Calu3 (cell line): Measurements from ENCODE around the gene MAP1LC3B. TPM values are rescaled to one million over a fixed set of nuclear protein-coding genes. Genes with fewer than 3 reads are reported as not detected.

Experiments used
- BruUV-seq: library from RNA; stranded (reverse); fragments of 400-500 nt; replicated peaks from 2 replicates; lab custom pipeline; 2021; lab: Mats Ljungman, UMichigan
- CTCF ChIA-PET: fragments of 300-600 bp; sonication (Branson Sonifier 250); formaldehyde crosslinking; loops from one replicate; lab custom pipeline; 2022; ENCODE audit warnings: antibody characterized with exemption; lab: Charles Lee
- DNase-seq: peaks from one replicate; pipeline ENCODE4 v3.0.0; 2022
- H3K27ac Mint-ChIP-seq: one replicate; pipeline ENCODE4 v1.8.0; 2022; ENCODE audit warnings: mixed read lengths; ENCODE audit not compliant: unreplicated experiment
- H3K27me3 Mint-ChIP-seq: one replicate; pipeline ENCODE4 v1.8.0; 2022; ENCODE audit warnings: mixed read lengths; ENCODE audit not compliant: unreplicated experiment
- H3K36me3 Mint-ChIP-seq: one replicate; pipeline ENCODE4 v1.8.0; 2022; ENCODE audit warnings: mild to moderate bottlenecking, moderate library complexity, mixed read lengths; ENCODE audit not compliant: insufficient read depth, unreplicated experiment
- H3K4me1 Mint-ChIP-seq: one replicate; pipeline ENCODE4 v1.8.0; 2022; ENCODE audit warnings: mild to moderate bottlenecking, low read depth, mixed read lengths; ENCODE audit not compliant: unreplicated experiment
- H3K4me3 Mint-ChIP-seq: one replicate; pipeline ENCODE4 v1.8.0; 2022; ENCODE audit warnings: mild to moderate bottlenecking, low read depth, moderate library complexity, mixed read lengths; ENCODE audit not compliant: unreplicated experiment
- H3K9me3 Mint-ChIP-seq: one replicate; pipeline ENCODE4 v1.8.0; 2022; ENCODE audit warnings: low read depth, mixed read lengths; ENCODE audit not compliant: unreplicated experiment
- intact Hi-C: fragments of 100-400 bp; cut with micrococcal nuclease; formaldehyde crosslinking; loops from one replicate; pipeline ENCODE4 v1.10.0; 2022; ENCODE audit not compliant: unreplicated experiment
- total RNA-seq: library from RNA; stranded (reverse); gene quantifications from 2 replicates; pipeline ENCODE4 v1.2.3, GENCODE V29; 2022
- TF ChIP-seq, protein P1 (sequence below): fragments of 200-600 bp; IDR thresholded peaks from one replicate; pipeline ENCODE4 v1.8.0; 2022; ENCODE audit warnings: antibody characterized with exemption; ENCODE audit not compliant: unreplicated experiment

Gene MAP1LC3B
- total RNA-seq, 1 experiment from 2014 or later, result 71.5 TPM

DNA sequence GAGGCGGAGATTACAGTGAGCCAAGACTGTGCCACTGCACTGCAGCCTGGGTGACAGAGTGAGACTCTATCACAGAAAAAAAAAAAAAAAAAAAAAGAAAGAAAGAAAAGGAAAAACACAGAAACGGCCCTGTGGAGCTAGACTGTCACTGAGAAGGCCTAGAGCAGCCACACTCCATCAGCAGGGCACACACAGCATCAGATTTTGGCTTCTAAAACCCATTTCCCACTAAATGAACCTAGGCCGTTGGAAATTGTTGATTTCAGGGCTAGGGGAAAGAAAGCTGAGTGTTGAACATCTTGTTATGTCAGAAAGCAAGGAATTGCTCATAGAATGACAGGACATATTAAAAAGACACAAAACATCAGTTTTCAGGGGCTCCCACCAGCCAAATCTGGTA is 51.8 kb downstream of the MAP1LC3B start:
- no peaks in the 10 kb centered on the region for H3K27me3 Mint-ChIP-seq
- peaks cover 22% of the 10 kb centered on the region for H3K36me3 Mint-ChIP-seq
- CTCF ChIA-PET, result interaction anchor here (0.6 kb wide), 1 partner anchor 609 kb away, joined by 4 read pairs; no protein-coding TSS in a partner anchor
- peaks cover 7% of the 10 kb centered on the region for H3K9me3 Mint-ChIP-seq
- H3K27ac Mint-ChIP-seq, result no peak overlapping the region
- no TSS peak for BruUV-seq
- H3K4me3 Mint-ChIP-seq, result no peak overlapping the region
- TF ChIP-seq, protein P1, sequence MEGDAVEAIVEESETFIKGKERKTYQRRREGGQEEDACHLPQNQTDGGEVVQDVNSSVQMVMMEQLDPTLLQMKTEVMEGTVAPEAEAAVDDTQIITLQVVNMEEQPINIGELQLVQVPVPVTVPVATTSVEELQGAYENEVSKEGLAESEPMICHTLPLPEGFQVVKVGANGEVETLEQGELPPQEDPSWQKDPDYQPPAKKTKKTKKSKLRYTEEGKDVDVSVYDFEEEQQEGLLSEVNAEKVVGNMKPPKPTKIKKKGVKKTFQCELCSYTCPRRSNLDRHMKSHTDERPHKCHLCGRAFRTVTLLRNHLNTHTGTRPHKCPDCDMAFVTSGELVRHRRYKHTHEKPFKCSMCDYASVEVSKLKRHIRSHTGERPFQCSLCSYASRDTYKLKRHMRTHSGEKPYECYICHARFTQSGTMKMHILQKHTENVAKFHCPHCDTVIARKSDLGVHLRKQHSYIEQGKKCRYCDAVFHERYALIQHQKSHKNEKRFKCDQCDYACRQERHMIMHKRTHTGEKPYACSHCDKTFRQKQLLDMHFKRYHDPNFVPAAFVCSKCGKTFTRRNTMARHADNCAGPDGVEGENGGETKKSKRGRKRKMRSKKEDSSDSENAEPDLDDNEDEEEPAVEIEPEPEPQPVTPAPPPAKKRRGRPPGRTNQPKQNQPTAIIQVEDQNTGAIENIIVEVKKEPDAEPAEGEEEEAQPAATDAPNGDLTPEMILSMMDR, result no peak
- H3K4me1 Mint-ChIP-seq, result no peaks in the 10 kb centered on the region
- intact Hi-C loops, result no loop called here
- DNase-seq, result no peak

DNA sequence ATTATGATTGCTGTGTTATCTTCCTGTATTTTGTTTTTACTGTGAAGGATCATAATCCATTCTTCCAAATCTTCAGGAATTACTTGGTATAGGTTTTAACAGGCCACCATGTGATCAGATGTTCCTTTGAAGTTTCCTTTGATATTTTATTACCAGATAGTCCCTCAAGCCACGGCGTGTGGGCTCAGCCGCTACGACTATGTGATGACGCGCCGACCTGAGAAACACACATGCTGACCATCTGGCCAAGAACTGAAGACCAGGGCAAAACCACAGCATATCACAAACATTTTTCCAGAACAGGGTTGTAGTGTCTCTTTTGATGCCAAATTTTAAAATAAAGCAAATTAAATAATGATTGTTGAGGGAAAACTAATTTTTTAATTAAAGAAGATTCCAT is 53.4 kb downstream of the MAP1LC3B start:
- TF ChIP-seq, protein P1, result no peak
- Mint-ChIP-seq H3K4me1 (no peaks in the 10 kb centered on the region), H3K4me3 (no peak overlapping the region), H3K27me3 (no peaks in the 10 kb centered on the region), H3K36me3 (peaks cover 22% of the 10 kb centered on the region), H3K27ac (no peak overlapping the region), H3K9me3 (peaks cover 7% of the 10 kb centered on the region)
- CTCF ChIA-PET, result no interaction called here
- DNase-seq, result no peak
- intact Hi-C loops, result no loop called here
- no TSS peak for BruUV-seq

DNA sequence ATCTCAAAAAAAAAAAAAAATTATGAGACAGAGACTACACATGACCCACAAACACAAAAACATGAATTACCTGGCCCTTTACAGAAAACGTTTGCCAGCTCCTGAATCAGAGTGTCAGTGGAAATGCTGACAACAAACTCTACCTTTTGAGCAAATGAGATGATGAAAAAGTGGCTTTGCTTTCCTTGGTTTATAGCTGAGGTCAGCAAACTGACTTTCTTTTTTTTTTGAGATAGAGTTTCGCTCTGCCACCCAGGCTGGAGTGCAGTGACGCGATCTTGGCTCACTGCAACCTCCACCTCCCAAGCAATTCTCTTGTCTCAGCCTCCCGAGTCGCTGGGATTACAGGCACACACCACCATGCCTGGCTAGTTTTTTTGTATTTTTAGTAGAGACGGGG is 54.3 kb downstream of the MAP1LC3B start:
- CTCF ChIA-PET, result no interaction called here
- DNase-seq, result no peak
- TF ChIP-seq, protein P1, result no peak
- Mint-ChIP-seq H3K27ac (no peak overlapping the region), H3K27me3 (no peaks in the 10 kb centered on the region), H3K9me3 (peaks cover 7% of the 10 kb centered on the region), H3K36me3 (peaks cover 22% of the 10 kb centered on the region), H3K4me1 (no peaks in the 10 kb centered on the region), H3K4me3 (no peak overlapping the region)
- no TSS peak for BruUV-seq
- intact Hi-C loops, result no loop called here

DNA sequence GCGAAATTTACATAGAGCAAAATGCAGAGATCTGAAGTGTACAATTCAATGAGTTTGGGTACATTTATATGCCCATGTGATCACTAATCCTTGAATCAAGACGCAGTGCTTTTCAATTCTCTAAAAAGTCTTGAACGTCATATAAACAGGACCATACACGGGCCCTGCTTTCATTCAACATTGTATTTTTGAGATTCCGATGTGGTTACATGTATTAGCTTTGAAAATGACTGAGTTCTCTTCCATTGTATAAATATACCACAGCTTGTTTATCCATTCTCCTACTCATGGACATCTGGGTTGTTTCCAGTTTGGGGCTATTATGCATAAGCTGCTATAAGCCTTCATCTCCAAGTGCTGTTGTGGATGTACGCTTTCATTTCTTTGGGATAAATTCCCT is 55.2 kb downstream of the MAP1LC3B start:
- Mint-ChIP-seq H3K4me3 (no peak overlapping the region), H3K36me3 (peaks cover 18% of the 10 kb centered on the region), H3K9me3 (peaks cover 7% of the 10 kb centered on the region), H3K27me3 (no peaks in the 10 kb centered on the region), H3K27ac (no peak overlapping the region), H3K4me1 (no peaks in the 10 kb centered on the region)
- intact Hi-C loops, result no loop called here
- TF ChIP-seq, protein P1, result no peak
- DNase-seq, result no peak
- CTCF ChIA-PET, result interaction anchor here (0.9 kb wide), 1 partner anchor 14 kb away, joined by 3 read pairs; no protein-coding TSS in a partner anchor
- BruUV-seq, result no TSS peak
